Left ventricle myocardium inferior (tissue), 1 donor: ENCODE measurements around the gene DEFB123. TPM values are rescaled to one million over a fixed set of nuclear protein-coding genes. Genes with fewer than 3 reads are reported as not detected.
"Not testable (repeated sequence)": the region's sequence is repeated elsewhere in the genome, so short reads cannot be mapped to it uniquely, and the experiment has no call there.

ENCODE experiments used
- DNase-seq: peaks from one replicate; pipeline ENCODE4 v3.0.0-alpha.2; 2020
- H3K27ac ChIP-seq: fragments of 200-600 bp; replicated peaks from 2 replicates; pipeline ENCODE4 v1.8.0; 2021
- H3K27me3 ChIP-seq: fragments of 200-600 bp; 2 replicates; pipeline ENCODE4 v1.8.0; 2021; ENCODE audit warnings: low read depth
- H3K36me3 ChIP-seq: fragments of 200-600 bp; 2 replicates; pipeline ENCODE4 v1.8.0; 2021
- H3K4me1 ChIP-seq: fragments of 200-600 bp; 2 replicates; pipeline ENCODE4 v1.8.0; 2021
- H3K4me3 ChIP-seq: fragments of 200-600 bp; 2 replicates; pipeline ENCODE4 v1.8.0; 2021; ENCODE audit warnings: mild to moderate bottlenecking, moderate library complexity
- H3K9me3 ChIP-seq: fragments of 200-600 bp; replicated peaks from 2 replicates; pipeline ENCODE4 v1.8.0; 2021
- CTCF ChIP-seq: fragments of 200-600 bp; IDR thresholded peaks from 2 replicates; pipeline ENCODE4 v1.8.0; 2021; ENCODE audit warnings: antibody characterized with exemption, mild to moderate bottlenecking, borderline replicate concordance
- intact Hi-C: fragments of 100-400 bp; cut with micrococcal nuclease; formaldehyde crosslinking; loops from one replicate; pipeline ENCODE4 v1.11.0; 2022
- total RNA-seq: library from RNA; stranded (reverse); fragmentation: NEBNext Ultra II Directional; extraction: Animal tissue kit (Norgen Biotek cat#: 25700); gene quantifications from one replicate; pipeline ENCODE4 v1.2.1, GENCODE V29; 2021
- donor health status: DM: no; HTN: yes; CAD: no; lungs with severe emphysema.

DEFB123 gene
- total RNA-seq, 1 donor from 2014 or later, result not detected

- TF ChIP-seq CTCF, result no peak
- intact Hi-C loops, result no loop called here
- Histone ChIP-seq H3K36me3 (no peaks in the 10 kb centered on the region), H3K27ac (no peak overlapping the region), H3K9me3 (peaks cover 3% of the 10 kb centered on the region), H3K4me3 (no peak overlapping the region), H3K4me1 (no peaks in the 10 kb centered on the region), H3K27me3 (peaks cover 54% of the 10 kb centered on the region)
- DNase-seq, result no peak
Observed at GRCh38 chr20:31410011-31410410, 30.4 kb upstream of the DEFB123 start.

GRCh38 chr20:31414381-31414780, 26.1 kb upstream of the DEFB123 start:
- Histone ChIP-seq H3K4me1 (no peaks in the 10 kb centered on the region), H3K27ac (no peak overlapping the region)
- TF ChIP-seq CTCF, result no peak

GRCh38 chr20:31415653-31416052, 24.8 kb upstream of the DEFB123 start:
- no peak for DNase-seq
- TF ChIP-seq CTCF, result no peak
- no peaks in the 10 kb centered on the region for H3K4me1 ChIP-seq
- H3K4me3 ChIP-seq, result no peak overlapping the region
- no peaks in the 10 kb centered on the region for H3K9me3 ChIP-seq
- H3K27ac ChIP-seq, result no peak overlapping the region
- intact Hi-C loops, result no loop called here
- H3K27me3 ChIP-seq, result peaks cover 27% of the 10 kb centered on the region
- H3K36me3 ChIP-seq, result no peaks in the 10 kb centered on the region

More at GRCh38 chr20:31414381-31414780, 26.1 kb upstream of the DEFB123 start:
- peaks cover 38% of the 10 kb centered on the region for H3K27me3 ChIP-seq
- H3K4me3 ChIP-seq, result no peak overlapping the region
- H3K36me3 ChIP-seq, result no peaks in the 10 kb centered on the region
- peaks cover 3% of the 10 kb centered on the region for H3K9me3 ChIP-seq
- no peak for DNase-seq
- intact Hi-C loops, result no loop called here

GRCh38 chr20:31418307-31418706, 22.1 kb upstream of the DEFB123 start:
- no peak for TF ChIP-seq CTCF
- Histone ChIP-seq H3K27me3 (peaks cover 27% of the 10 kb centered on the region), H3K27ac (no peak overlapping the region), H3K4me1 (no peaks in the 10 kb centered on the region), H3K36me3 (no peaks in the 10 kb centered on the region), H3K4me3 (no peak overlapping the region), H3K9me3 (no peaks in the 10 kb centered on the region)
- intact Hi-C loops, result no loop called here
- DNase-seq, result no peak

GRCh38 chr20:31425797-31426196, 14.6 kb upstream of the DEFB123 start:
- no peak overlapping the region for H3K27ac ChIP-seq
- intact Hi-C loops, result no loop called here
- H3K4me3 ChIP-seq, result no peak overlapping the region

GRCh38 chr20:31426891-31427551, 13.4 kb upstream of the DEFB123 start:
- H3K4me1 ChIP-seq, result not testable (repeated sequence)

More at GRCh38 chr20:31425797-31426196, 14.6 kb upstream of the DEFB123 start:
- Histone ChIP-seq H3K9me3 (peaks cover 15% of the 10 kb centered on the region), H3K4me1 (no peaks in the 10 kb centered on the region), H3K27me3 (no peaks in the 10 kb centered on the region), H3K36me3 (no peaks in the 10 kb centered on the region)
- no peak for DNase-seq
- no peak for TF ChIP-seq CTCF

GRCh38 chr20:31427576-31427975, 12.9 kb upstream of the DEFB123 start:
- H3K27ac ChIP-seq, DNase-seq, H3K36me3 ChIP-seq, H3K4me3 ChIP-seq, H3K27me3 ChIP-seq, intact Hi-C loops, H3K4me1 ChIP-seq: not testable (repeated sequence)
- H3K9me3 ChIP-seq, result peaks cover 15% of the 10 kb centered on the region

More at GRCh38 chr20:31426891-31427551, 13.4 kb upstream of the DEFB123 start:
- DNase-seq, H3K4me3 ChIP-seq, H3K27me3 ChIP-seq, intact Hi-C loops, H3K27ac ChIP-seq, H3K36me3 ChIP-seq: not testable (repeated sequence)
- peaks cover 15% of the 10 kb centered on the region for H3K9me3 ChIP-seq
